ENCODE results near the gene KLK15.

KLK15 gene

GRCh38 chr19:50833117-50833801, at the start of gene KLK15:
Gene KLK15, minus strand, starts transcription at chr19:50833574. Its CDS starts 2,082 bp downstream, at chr19:50831492.
- DNase-seq (ENCODE audit: low read depth, low spot score), result no peak

- DNase-seq (ENCODE audit: low read depth, low spot score), result no peak
These were observed 48.8 kb upstream of the KLK15 start for GRCh38 chr19:50882188-50882587.

- no peak for DNase-seq (ENCODE audit: low read depth, low spot score)
These were observed 46.9 kb upstream of the KLK15 start for GRCh38 chr19:50880241-50880640.

GRCh38 chr19:50878851-50879250, 45.5 kb upstream of the KLK15 start:
- DNase-seq (ENCODE audit: low read depth, low spot score), result no peak

- DNase-seq (ENCODE audit: low read depth, low spot score), result no peak
These were observed 44.0 kb upstream of the KLK15 start for GRCh38 chr19:50877338-50877737.

GRCh38 chr19:50876456-50876855, 43.1 kb upstream of the KLK15 start:
- no peak for DNase-seq (ENCODE audit: low read depth, low spot score)

- no peak for DNase-seq (ENCODE audit: low read depth, low spot score)
These were observed 42.5 kb upstream of the KLK15 start for GRCh38 chr19:50875795-50876422.

- DNase-seq (ENCODE audit: low read depth, low spot score), result no peak
These were observed 40.8 kb upstream of the KLK15 start for GRCh38 chr19:50874211-50874610.

GRCh38 chr19:50873056-50873455, 39.7 kb upstream of the KLK15 start, which contains the start of gene KLK2:
Gene KLK2, plus strand, starts transcription at chr19:50873439. Its CDS starts 35 bp downstream, at chr19:50873474.
- DNase-seq (ENCODE audit: low read depth, low spot score), result no peak

- no peak for DNase-seq (ENCODE audit: low read depth, low spot score)
These were observed 37.2 kb upstream of the KLK15 start for GRCh38 chr19:50870417-50871089.

GRCh38 chr19:50869479-50869878, 36.1 kb upstream of the KLK15 start:
- DNase-seq (ENCODE audit: low read depth, low spot score), result no peak

GRCh38 chr19:50861496-50862286, 28.3 kb upstream of the KLK15 start:
- no peak for DNase-seq (ENCODE audit: low read depth, low spot score)

GRCh38 chr19:50861010-50861409, 27.6 kb upstream of the KLK15 start:
- no peak for DNase-seq (ENCODE audit: low read depth, low spot score)

- no peak for DNase-seq (ENCODE audit: low read depth, low spot score)
These were observed 26.5 kb upstream of the KLK15 start for GRCh38 chr19:50859849-50860248.

- DNase-seq (ENCODE audit: low read depth, low spot score), result no peak
These were observed 25.5 kb upstream of the KLK15 start for GRCh38 chr19:50858886-50859285.

GRCh38 chr19:50857366-50857765, 24.0 kb upstream of the KLK15 start:
- no peak for DNase-seq (ENCODE audit: low read depth, low spot score)

- no peak for DNase-seq (ENCODE audit: low read depth, low spot score)
These were observed 21.4 kb upstream of the KLK15 start, which contains the start of gene KLK3 for GRCh38 chr19:50854636-50855410. Gene KLK3, plus strand, starts transcription at chr19:50854915. Its CDS starts 41 bp downstream, at chr19:50854956.

- no peak for DNase-seq (ENCODE audit: low read depth, low spot score)
These were observed 18.2 kb upstream of the KLK15 start for GRCh38 chr19:50851620-50852019.

- DNase-seq (ENCODE audit: low read depth, low spot score), result no peak
These were observed 17.4 kb upstream of the KLK15 start for GRCh38 chr19:50850738-50851137.

GRCh38 chr19:50844296-50844935, 11.0 kb upstream of the KLK15 start:
- no peak for DNase-seq (ENCODE audit: low read depth, low spot score)

All from astrocyte of the hippocampus (primary cell).